Measurements from ENCODE around the gene XPO4. TPM values are rescaled to one million over a fixed set of nuclear protein-coding genes. Genes with fewer than 3 reads are reported as not detected.

Gene XPO4
- total and polyA plus RNA-seq, 2 of the 13 experiments (the other 11 are each of a cell fraction or from before 2014, with no cell fraction given), result 8.4 to 24.8 TPM

GRCh38 chr13:20940083-20940482 lies 37.5 kb upstream of the XPO4 start (continued):
- TF ChIP-seq ZNF451 (CRISPR knock-in tag; IDR thresholded peaks at IDR 0.05) (no peak), ATRX (CRISPR knock-in tag; IDR thresholded peaks at IDR 0.05; ENCODE audit: borderline replicate concordance) (no peak), ATM (IDR thresholded peaks at IDR 0.05; ENCODE audit: borderline replicate concordance) (no peak), ZXDC (CRISPR knock-in tag; IDR thresholded peaks at IDR 0.05) (no peak), NCOA2 (CRISPR knock-in tag; IDR thresholded peaks at IDR 0.05) (peak; percentile 68; the same call in 1 of the 2 replicates), PRDM10 (CRISPR knock-in tag; IDR thresholded peaks at IDR 0.05; ENCODE audit: low read depth) (no peak), TIGD3 (CRISPR knock-in tag; IDR thresholded peaks at IDR 0.05; ENCODE audit: borderline replicate concordance) (no peak), NR2F6 (IDR thresholded peaks at IDR 0.05) (no peak), NR2F6 (CRISPR knock-in tag; IDR thresholded peaks at IDR 0.05) (0 out of 2 replicates have a peak, but pooled peaks have one; percentile 18), SMARCE1 (IDR thresholded peaks at IDR 0.05; ENCODE audit: borderline replicate concordance) (no peak), HDAC2 (CRISPR knock-in tag; IDR thresholded peaks at IDR 0.05) (peak; percentile 41; the same call in 1 of the 2 replicates), ZNF124 (CRISPR knock-in tag; IDR thresholded peaks at IDR 0.05) (no peak), MYNN (CRISPR knock-in tag; IDR thresholded peaks at IDR 0.05; ENCODE audit: low read depth) (no peak), SNAPC2 (CRISPR knock-in tag; IDR thresholded peaks at IDR 0.05) (no peak), MLLT10 (CRISPR knock-in tag; IDR thresholded peaks at IDR 0.05) (no peak), PAXIP1 (CRISPR knock-in tag; conservative IDR thresholded peaks at IDR 0.05) (no peak), FOXA1 (IDR thresholded peaks at IDR 0.05) (no peak), FOXA1 (CRISPR knock-in tag; IDR thresholded peaks at IDR 0.05) (peak; percentile 61), YEATS4 (CRISPR knock-in tag; IDR thresholded peaks at IDR 0.05; ENCODE audit: borderline replicate concordance) (no peak)

All from HepG2 (cell line).